Ovary (tissue), 3 donors: Measurements from ENCODE around the gene MYBPH.

Experiments used
- EP300 ChIP-seq: sonication (generic); formaldehyde crosslinking; IDR thresholded peaks from one replicate; pipeline ENCODE4 v1.6.1; 2017; ENCODE audit warnings: antibody characterized with exemption
- POLR2A ChIP-seq: fragments of 450-650 bp; IDR thresholded peaks from one replicate; pipeline ENCODE4 v1.6.1; 2017; ENCODE audit warnings: antibody characterized with exemption, mild to moderate bottlenecking, moderate library complexity
- TF ChIP-seq, protein P1 (sequence below), 3 donors: fragments of 450-650 bp in 2 of 3; fragments of 200-600 bp in 1 of 3; IDR thresholded peaks; one replicate each; pipeline versions ENCODE4 v1.5.1 to v1.8.0; 2016 to 2022; ENCODE audit warnings: antibody characterized with exemption in 3 of 3, mild to moderate bottlenecking in 1 of 3
- donor health status: DM: no; HTN: no; CAD: no.

DNA sequence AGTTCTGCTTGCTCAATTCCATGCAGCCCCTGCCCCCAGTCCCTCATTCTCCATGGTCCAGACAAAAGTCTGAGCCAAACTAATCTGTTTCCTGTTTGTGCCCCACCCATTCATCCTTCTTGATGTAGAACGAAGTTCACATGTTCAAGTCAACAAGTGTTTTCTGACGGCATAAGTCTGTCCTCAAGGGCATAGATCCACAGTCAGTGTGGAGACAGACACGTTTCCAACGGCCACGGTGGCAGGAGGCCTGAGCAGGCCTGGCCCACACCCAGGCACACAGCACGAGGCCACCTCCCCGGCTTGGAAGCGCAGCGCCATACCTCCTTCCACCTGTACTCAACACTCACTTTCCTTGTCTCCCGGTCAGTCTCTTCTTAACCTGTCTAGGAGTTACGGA, 32.0 kb downstream of the MYBPH start:
- TF ChIP-seq, protein P1, sequence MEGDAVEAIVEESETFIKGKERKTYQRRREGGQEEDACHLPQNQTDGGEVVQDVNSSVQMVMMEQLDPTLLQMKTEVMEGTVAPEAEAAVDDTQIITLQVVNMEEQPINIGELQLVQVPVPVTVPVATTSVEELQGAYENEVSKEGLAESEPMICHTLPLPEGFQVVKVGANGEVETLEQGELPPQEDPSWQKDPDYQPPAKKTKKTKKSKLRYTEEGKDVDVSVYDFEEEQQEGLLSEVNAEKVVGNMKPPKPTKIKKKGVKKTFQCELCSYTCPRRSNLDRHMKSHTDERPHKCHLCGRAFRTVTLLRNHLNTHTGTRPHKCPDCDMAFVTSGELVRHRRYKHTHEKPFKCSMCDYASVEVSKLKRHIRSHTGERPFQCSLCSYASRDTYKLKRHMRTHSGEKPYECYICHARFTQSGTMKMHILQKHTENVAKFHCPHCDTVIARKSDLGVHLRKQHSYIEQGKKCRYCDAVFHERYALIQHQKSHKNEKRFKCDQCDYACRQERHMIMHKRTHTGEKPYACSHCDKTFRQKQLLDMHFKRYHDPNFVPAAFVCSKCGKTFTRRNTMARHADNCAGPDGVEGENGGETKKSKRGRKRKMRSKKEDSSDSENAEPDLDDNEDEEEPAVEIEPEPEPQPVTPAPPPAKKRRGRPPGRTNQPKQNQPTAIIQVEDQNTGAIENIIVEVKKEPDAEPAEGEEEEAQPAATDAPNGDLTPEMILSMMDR (IDR thresholded peaks at IDR 0.05): no peak
- no peak for TF ChIP-seq POLR2A
- TF ChIP-seq EP300: no peak
